Measurements from ENCODE around the gene SART1.

GRCh38 chr11:65921033-65921555 is 40.4 kb upstream of the SART1 start:
- TF ChIP-seq CTCF (IDR thresholded peaks at IDR 0.05) (no peak), POLR2A (IDR thresholded peaks at IDR 0.05) (no peak)

Measured in esophagus squamous epithelium (tissue), 4 donors.